GM18526 (cell line): ENCODE measurements around the gene MYMK.

ENCODE experiments used
- POLR2A ChIP-seq: IDR thresholded peaks from 3 replicates; pipeline ENCODE4 v1.6.1; 2011; ENCODE audit not compliant: insufficient read length; ENCODE audit errors: extremely low read depth

The MYMK gene

GRCh38 chr9:133545494-133546286, 20.9 kb upstream of the MYMK start:
- TF ChIP-seq POLR2A, result no peak

DNA sequence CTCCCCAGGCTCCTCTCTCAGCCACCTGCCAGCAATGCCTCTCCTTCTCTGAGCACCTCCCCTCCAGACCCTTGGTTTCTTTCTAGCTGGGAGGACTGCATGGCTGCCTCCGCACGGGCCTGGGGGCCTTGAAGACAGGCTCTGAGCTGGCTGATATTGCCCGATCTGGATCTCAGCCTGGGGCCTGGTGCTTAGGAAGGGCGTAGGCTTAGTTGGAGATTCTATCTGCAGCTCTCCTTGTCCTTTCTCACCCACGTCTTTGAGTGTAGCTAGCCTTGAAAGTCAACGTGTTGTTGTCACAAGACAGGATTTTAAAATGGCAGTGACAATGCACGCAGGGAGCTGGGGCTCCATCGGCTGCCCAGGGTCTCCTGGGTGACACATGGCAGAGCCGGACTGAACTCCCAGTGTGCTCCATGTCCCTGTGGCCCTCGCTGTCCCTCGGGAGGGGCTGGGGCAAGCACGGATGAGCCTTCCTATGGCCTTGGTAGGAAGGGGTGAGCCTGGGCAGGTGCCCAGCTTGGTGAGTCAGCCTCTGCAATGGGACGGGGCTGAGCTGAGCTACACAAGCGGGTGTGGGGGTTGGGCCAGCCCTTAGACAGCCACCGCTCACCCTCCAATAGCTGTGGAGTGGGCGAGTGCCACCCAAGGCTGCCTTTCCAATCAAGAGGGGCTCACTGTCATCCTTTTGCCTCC, 19.2 kb upstream of the MYMK start:
- no peak for TF ChIP-seq POLR2A

GRCh38 chr9:133542002-133542401, 17.2 kb upstream of the MYMK start:
- TF ChIP-seq POLR2A, result no peak

DNA sequence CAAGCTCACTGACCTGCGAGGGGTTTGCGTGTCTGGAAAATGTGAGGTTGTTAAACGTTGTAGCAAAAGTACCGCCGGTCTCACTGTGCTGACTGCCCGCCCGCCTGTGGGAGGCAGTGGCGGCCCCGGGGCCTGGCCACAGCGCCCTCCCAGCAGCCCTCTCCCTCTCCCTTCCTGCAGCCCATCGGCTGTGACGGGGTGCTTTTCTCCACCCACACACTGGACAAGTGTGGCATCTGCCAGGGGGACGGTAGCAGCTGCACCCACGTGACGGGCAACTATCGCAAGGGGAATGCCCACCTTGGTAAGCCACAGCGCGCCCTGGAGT, 15.9 kb upstream of the MYMK start:
- TF ChIP-seq POLR2A, result no peak

DNA sequence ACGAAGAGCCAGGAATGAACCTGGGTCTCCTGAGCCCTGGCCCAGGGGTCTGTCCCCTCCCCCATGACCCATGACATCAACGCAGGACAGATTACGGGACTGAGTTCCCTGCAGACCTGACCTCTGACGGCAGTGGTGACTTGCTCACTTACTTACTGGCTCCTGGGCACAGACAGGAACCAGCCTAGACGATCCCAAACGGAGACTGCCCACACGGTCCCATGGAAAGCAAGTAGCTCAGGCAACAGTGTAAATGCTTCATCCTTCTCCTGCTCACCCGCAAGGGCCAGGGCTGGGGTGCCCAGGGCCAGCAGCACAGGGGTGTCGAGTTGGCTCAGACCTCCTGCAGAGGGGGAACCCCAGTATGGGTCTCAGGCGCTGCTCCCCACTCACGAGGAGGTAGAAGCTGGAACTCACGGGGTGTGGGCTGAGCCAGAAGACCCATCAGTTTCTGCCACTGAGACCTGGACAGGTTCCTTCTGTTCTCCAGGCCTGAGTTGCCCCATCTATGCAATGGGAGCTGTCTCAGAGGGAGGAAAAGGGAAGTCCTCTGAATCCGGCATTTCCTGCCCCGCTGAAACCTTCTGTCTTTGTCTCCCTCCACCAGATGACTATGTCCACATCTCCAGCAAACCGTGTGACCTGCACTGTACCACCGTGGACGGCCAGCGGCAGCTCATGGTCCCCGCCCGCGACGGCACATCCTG, 15.4 kb upstream of the MYMK start:
- no peak for TF ChIP-seq POLR2A

DNA sequence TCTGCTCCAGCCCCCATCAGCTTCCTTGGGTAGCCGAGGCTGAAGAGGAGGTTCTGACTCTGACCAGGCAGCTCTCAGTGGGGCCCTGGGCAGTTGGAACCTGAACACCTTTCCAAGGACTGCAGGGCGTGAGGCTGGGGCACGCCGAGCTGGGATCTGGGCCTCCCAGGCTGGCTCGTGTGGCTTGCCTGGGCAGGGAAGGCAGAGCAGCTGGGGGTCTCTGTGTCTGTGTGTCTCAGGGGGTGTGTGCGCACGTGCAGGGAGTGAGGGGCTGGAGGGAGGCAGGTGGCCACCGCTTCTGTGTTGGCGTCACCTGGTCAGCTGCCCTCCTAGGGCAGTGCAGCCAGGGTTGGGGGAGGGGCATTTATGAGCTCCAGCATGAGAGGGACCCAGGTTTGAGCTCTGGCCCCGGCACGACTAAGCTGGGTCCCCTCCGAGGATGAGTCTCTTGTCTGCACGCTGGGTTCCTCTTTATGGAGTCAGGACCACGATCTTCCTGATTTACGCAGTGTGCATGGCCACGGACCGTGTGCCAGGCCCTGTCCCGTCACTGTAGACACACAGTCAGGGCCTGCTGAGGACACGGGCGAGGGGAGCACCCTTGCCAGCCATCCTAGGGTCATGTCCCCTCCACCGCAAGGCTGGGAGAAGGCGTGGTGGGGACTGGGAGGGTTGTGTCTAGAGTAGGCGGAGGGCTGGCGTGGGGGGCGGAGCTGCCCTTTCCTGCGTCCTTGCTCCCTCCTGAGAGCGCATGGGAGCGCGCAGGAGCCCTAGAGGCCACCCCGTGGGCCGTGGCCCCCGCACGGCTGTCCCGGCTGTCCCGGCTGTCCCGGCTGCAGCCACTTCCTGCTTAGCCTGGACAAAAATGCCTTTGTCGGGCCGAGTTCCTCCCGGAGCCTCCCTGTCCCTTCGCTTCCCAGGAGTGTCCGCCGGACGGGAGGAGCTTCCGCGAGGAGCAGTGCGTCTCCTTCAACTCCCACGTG, 14.4 kb upstream of the MYMK start:
- no peak for TF ChIP-seq POLR2A

DNA sequence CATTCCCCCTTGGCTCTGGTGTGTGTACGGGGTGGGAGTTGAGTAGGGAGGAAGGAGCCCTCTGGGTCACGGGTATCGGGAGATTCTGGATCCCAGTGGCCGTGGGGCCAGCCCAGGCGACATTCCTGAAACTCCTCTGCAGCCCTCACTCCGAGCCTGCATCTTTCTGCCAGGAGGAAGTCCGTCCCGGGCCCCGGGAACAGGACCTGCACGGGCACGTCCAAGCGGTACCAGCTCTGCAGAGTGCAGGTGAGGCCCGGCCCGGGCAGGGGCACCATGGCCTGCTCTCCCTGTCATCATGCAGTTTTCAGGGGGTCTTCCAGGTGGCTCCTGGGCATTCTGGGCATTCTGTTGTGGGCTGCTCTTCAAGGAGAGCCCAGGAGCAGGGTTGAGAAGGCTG, 13.4 kb upstream of the MYMK start:
- no peak for TF ChIP-seq POLR2A

DNA sequence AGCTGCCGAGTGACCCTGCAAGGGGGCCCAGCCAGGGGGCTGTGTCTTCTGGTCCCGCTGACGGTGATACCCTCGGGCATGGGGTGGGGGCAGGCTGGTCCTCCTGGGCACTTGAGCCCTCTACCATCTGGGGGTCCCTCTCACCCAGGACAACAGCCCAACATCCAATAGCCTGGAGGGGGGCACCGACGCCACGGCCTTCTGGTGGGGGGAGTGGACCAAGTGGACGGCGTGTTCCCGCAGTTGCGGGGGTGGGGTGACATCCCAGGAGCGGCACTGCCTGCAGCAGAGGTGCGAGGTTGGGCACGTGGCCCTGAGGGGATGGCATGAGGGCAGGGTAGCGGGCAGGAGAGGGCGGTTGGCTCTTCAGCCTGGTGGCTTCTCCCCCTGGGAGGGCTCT, 12.5 kb upstream of the MYMK start:
- no peak for TF ChIP-seq POLR2A

- TF ChIP-seq POLR2A, result no peak
These were observed 11.8 kb upstream of the MYMK start for GRCh38 chr9:133536536-133536935.

DNA sequence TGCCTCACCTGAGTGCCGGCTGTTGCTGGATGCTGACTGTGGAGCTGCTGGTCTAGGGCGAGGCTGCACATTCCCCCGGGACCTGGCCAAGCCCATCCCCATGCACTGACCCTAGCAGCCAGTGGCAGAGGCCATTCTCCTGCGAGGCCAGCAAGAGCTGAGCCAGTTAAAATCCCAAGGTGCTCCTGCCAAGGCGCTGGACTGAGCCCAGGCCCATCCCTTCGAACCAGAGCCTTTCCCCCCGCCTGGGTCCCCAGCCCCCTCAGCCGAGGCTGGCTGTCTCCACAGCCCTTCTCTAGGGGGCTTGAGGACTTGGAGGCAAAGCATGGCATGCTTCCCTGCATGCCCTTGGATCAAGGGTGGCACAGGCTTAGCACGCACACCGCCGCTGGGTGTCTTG, 11.3 kb upstream of the MYMK start:
- TF ChIP-seq POLR2A, result no peak

GRCh38 chr9:133535306-133535877, 10.6 kb upstream of the MYMK start:
- no peak for TF ChIP-seq POLR2A

GRCh38 chr9:133534346-133535291, 9.9 kb upstream of the MYMK start, which contains the start of gene ADAMTSL2:
Gene ADAMTSL2 (plus strand): TSS chr9:133534704. CDS start chr9:133536713, 2,009 bp downstream.
- no peak for TF ChIP-seq POLR2A

DNA sequence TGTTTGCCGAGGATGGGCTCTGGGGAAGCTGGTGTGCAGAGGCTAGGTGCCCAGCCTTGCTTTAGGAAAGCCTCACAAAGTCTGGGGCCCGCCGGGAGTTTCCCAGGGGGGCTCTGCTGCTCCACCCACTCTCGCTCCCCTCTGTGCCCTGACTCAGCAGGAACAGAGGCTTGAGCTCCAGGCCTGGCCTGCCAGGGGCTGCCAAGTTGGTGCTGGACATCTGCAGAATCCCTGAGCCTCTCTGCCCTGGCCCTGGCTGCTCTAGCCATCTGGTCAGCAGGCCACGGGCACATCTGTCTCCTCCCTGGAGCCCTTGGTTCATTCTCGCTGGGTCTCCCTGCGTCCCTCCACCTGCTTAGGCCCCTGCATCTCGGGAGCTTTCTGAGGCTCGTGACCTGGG, 9.1 kb upstream of the MYMK start:
- no peak for TF ChIP-seq POLR2A

- TF ChIP-seq POLR2A, result no peak
These were observed 8.3 kb upstream of the MYMK start for GRCh38 chr9:133532937-133533668.
